ENCODE results near the gene PAAF1.

DNA sequence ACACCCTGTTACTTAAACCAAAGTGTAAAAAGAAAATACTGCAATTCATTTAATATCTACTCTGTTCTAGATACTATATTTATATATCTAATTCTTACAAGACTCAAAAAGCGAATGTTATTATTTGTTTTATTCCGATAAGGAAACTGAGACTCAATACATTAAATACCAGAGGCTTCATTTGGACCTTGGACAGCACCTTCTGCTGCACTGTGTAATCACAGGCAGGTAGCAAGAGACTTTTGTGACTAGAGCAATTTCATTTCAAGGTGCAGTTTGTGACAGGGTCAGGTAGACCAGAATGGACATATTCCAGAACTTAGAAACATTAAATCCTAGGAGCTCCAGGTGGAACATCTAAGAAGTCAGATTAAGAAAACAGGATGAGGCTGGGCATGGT, 52.6 kb downstream of the PAAF1 start:
- TF ChIP-seq, protein P1, sequence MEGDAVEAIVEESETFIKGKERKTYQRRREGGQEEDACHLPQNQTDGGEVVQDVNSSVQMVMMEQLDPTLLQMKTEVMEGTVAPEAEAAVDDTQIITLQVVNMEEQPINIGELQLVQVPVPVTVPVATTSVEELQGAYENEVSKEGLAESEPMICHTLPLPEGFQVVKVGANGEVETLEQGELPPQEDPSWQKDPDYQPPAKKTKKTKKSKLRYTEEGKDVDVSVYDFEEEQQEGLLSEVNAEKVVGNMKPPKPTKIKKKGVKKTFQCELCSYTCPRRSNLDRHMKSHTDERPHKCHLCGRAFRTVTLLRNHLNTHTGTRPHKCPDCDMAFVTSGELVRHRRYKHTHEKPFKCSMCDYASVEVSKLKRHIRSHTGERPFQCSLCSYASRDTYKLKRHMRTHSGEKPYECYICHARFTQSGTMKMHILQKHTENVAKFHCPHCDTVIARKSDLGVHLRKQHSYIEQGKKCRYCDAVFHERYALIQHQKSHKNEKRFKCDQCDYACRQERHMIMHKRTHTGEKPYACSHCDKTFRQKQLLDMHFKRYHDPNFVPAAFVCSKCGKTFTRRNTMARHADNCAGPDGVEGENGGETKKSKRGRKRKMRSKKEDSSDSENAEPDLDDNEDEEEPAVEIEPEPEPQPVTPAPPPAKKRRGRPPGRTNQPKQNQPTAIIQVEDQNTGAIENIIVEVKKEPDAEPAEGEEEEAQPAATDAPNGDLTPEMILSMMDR (conservative IDR thresholded peaks at IDR 0.05 in 1 of 2, IDR thresholded peaks at IDR 0.05 in 1 of 2; ENCODE audit: low read depth in 1 of 2, low read length in 2 of 2): no peak
- TF ChIP-seq EZH2 (IDR thresholded peaks at IDR 0.05; ENCODE audit: low read length, missing control alignments): no peak
